Occipital lobe (tissue), 2 donors: ENCODE data around the gene CCNE1. TPM values are rescaled to one million over a fixed set of nuclear protein-coding genes. Genes with fewer than 3 reads are reported as not detected.
A peak's percentile ranks its signal among the peaks of the same experiment; 100 is the strongest.

Experiments used
- DNase-seq: peaks from one replicate; lab custom pipeline; 2025; lab: John Stamatoyannopoulos, UW
- total RNA-seq: library from RNA; depleted of rRNA; stranded (reverse); fragments of >200 nt; gene quantifications from one replicate; pipeline ENCODE4 v1.2.3, GENCODE V29; 2014

The CCNE1 gene
- total RNA-seq, 1 donor from 2014 or later = 1.1 TPM

DNA sequence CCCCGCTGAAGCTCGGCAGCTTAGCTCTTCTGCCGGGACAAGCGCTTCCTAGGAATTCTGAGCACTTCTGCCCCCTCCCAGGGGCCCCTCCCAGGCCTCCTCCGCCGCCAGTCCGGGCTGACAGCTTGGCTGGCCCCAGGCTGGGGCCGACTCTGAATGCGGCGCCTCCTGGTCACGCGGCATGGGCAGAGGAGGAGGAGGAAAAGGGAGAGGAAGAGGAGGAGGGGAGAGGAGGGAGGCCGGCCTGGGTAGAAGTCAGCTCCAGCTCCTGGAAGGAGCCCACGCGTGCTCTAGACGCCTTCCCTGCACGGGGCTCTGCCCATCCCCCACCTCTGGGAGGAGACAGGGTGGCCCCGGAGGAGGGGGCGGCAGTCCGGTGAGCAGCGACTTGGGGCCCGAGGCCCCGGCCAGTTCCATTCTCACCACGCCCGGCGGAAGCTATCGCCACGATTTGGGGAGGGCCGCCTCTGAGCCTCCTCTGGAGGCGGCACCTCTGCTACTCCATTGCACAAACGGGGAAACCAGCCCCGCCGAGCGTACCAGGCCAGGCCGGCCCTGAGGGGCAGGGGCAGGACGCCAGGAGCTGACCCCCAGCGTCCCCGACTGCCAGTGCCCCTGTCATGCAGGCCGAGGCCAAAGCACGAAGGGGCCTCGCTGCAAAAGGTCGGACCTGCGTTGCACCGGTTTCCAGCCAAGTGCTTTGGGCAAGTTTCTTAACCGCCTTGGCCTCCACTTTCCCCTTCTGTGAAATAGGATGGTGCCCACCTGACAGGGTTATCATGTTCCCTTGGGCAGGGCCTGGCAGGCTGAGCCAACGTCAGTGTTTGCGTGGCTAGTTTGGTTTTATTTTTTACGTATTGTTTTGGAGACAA, 31.6 kb downstream of the CCNE1 start:
- DNase-seq = peak; percentile 6

DNA sequence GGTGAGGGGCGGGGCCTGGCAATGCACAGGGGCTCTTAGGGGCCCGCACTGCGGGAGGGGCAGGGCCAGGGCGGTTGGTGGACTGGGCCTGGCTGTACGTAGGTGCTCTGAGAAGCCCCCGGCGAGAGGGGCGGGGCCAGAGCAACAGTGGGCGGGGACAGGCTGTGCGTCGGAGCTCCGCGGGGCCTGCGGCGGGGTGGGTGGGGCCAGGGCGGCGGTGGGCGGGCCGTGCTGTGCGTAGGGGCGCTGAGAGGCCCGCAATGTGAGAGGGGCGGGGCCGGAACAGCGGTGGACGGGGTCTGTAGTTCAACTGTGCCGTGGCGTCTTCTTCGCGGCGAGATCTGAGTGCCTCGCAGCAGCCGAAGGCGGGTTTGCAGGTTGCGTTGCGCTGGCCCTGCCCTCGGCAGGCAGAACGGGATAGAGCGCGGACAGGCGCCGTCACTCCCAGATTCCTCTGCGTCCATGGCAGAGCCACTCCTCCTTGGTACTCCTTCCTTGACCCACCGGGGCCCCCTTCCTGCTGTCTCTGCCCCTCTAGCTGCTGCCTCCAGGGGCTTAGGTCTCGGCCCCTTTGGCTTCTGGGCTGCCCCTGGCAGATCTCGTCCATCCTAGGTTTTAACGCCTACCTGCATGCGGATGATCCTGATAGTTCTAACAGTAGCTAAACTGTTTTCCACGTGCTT, 33.2 kb downstream of the CCNE1 start:
- peak; percentile 88 for DNase-seq

DNA sequence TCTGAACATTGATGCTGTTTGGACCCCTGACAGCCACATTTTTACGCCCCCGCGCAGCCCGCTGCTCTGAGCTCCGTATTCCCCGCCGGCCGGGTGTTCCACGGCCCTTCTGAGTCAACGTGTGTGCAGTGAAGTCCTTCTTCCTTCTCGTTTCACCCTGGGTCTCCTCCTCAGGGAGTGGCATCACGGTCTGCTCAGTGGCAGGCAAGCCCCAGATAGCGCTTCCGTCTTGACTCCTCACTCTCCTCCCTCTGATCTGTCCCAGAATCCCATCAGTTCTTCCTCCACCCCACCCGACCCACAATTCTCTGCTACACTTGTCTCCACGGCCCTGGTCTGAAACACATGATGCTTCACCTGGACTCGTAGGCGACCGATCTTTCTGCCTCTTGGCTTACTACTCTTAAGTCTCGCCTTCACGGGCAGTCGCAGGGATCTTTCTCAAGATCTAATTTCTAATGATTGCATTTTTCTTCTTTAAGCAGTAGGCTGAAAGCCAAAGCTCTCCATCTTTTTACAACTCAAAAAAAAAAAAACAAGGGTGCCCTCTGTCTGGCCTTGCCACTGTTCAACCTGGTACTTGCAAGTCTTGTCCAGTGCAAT, 33.9 kb downstream of the CCNE1 start:
- peak; percentile 32 for DNase-seq

DNA sequence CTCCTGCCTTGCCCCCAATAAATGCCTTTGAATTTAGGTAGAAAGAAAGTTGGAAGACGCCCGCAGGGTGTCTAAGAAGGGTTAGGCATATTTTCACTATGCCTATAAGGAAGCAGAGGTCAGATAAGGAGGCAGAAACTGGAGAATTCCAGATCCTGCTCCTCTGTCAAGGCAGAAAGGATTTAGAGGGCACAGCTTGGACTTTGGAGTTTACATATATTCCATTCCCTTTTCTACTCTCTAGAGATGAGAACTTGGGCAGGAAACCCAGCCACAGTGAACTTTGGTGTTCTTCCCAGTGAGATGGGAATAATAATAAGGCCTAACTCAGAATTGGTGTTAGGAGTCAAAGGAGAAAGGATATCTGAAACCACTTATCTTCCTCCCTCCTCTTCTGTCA, 37.4 kb downstream of the CCNE1 start:
- DNase-seq = no peak

DNA sequence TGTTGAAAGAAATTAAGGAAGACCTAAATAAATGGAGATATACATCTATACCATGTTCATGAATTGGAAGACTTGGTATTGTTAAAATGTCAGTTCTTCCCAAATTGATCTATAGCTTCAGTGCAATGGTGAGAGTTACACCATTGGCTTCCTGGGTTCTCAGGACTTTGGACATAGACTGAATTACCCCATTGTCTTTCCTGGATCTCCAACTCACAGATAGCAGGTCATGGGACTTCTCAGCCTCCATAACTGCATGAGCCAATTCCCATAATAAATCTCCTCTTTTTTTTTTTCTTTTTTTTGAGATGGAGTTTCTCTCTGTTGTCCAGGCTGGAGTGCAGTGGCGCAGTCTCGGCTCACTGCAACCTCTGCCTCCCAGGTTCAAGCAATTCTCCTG, 38.7 kb downstream of the CCNE1 start:
- DNase-seq = no peak

DNA sequence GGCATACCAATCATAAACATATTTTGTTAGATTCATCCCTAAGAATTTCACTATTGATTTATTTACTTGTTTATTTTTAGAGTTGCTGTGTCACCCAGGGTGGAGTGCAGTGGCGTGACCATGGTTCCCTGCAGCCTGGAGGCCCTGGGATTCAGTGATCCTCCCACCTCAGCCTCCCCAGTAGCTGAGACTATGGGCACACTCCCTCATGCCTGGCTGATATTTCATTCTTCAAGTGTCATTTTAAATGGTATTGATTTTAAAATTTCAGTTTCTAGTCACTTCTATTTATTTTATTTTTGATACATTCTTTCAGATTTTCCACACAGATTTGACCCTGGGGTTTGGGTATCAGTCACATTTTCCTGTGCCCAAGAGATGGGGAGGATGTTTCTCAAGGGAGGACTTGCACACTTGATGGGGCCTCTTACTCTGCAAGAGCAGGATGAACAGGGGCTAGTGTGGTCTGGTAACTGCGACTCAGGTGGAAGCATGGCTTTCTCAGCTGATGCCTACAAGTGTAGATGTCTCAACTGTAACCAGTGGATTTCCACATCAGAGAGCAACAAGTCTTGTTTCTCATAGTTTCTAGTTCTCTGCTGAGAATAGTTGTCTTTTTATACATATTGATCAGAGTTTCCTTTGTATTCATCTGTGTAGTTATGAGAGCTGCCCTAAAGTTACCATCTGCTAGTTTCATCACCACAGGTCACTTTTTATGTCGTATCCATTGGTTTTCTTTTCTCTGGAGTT, 40.2 kb downstream of the CCNE1 start:
- DNase-seq = no peak

DNA sequence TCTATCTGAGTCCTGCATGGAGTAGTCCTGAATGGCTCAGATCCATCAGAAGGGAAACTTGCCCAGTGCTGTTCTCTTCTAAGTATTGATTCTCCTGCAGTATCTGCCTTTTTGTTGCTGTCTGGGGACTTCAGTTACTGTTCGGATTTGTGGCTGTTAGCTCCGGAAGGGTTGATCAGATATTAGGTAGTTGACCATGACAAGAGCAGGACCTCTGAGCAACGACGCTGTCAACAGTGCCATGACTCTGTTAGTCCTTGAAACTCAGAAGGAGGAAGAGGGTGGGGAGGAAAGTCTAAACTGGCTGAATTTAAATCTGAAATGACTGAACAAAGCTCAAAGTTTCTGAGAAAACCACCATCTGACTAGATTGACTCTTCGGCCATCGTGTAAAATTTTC, 42.2 kb downstream of the CCNE1 start:
- DNase-seq = no peak

DNA sequence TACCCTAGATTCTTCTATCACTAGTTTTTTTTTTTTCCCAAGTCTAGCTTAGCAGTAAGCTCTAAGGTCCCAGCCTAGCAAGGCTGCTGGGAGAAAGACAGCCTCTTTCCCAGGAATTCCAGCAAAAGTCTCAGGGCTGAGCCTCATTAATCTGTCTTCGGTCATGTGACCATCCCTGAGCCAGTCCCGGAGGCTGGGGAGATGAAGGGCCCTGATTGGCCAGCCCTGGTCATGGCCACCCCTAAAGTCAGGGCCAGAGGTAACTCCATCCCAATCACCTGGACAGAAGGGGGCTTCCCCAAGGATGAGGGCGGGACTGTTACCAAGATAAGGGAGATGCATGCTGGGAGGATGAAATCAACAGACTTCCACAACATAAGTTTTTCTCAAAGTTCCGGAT, 43.3 kb downstream of the CCNE1 start:
- DNase-seq = no peak

DNA sequence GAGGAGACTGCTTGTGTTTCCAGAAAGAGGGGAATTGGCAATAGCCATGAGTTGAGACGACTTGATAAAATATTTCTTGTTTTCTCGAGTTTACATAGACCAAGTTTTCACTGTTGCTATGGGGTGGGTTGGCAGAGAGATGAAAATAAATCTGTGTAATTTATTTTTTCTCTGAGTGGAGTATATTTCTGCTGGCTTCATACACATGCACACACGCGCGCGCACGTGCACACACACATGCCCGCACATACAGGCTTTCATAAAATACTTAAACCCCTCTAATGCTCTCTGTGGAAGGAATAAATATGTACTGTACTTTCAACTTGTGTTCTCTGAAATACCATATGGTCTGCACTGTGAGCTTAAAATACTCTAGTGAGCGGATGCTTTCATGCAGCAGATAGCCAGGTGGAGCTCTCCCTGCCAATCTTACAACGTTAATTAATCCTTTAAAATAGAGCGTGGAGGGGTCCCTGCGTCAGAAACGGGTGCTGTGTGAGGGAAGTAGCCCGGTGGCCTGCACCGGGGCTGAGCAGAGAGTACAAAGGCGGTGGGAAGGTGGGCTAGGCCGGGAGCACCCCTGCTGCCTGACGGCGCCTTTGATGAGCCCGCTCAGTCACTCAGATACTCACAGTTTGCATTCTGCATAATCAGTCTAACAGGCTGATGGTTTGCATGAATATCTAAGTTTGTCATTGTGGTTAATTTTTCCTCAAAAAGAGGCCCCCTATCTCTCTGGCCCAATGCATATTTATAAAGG, 44.1 kb downstream of the CCNE1 start:
- no peak for DNase-seq

DNA sequence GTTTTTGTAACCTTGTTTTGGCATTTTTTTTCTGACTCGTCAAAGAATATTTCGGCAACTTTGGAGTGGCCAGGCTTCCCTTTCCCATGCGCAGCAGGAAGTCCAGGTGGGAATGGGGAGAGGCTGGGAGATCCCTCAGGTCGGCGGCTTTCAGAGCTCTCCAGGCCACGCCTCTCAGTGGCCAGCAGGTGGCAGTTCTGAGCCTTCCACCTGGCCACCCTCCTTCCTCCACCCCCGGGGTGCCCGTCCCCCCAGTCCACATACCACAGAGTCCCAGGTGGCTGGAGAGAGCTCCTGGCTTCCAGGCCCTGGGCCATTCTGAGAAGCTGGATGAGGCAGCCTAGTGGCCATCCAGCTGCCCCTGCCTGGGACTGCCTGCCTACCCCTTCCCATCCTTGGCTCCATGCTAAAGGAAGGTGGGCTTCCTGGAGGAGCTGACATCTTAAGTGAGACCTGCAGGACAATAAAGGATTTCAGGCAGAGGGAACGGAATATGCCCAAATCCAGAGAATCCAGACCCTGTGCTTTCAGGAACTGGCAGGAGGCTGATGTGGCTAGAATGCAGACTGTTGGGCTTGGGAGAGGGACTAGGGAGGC, 46.3 kb downstream of the CCNE1 start:
- DNase-seq = no peak

DNA sequence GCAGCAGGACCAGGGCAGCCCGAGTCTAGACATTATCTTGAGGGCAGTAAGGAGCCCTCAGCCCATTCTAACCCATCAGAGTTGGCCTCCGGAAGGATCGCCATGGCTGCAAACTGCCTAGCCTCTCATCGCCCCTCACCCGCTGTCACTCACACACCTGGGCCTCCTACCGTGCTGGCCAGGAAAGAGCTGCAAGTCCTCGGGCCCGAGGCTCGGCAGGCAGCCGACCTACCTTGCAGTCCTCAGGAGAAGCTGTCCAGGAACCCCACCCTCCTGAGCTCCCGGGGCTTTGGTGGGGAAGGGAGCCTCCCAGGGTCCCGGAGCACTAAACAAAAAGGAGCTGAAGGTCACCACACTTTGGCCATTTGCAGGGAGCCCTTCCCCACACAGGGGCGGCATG, 46.8 kb downstream of the CCNE1 start:
- no peak for DNase-seq

DNA sequence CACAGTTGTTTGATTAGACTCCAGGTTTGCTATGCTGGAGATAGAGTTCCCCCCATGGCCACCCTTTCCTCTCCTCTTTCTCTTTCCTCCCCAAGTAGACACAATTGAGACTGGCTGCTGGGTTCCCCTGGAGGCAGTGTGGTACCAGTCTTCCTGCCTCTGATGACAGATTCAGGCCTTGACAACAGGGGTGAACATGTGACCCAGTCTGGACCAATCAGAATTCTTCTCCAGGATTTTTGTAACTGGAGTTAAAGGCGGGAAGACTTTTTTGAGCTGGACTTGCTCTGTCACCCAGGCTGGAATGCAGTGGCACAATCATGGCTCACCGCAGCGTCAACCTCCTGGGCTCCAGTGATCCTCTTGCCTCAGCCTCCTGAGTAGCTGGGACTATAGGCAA, 48.7 kb downstream of the CCNE1 start:
- no peak for DNase-seq

DNA sequence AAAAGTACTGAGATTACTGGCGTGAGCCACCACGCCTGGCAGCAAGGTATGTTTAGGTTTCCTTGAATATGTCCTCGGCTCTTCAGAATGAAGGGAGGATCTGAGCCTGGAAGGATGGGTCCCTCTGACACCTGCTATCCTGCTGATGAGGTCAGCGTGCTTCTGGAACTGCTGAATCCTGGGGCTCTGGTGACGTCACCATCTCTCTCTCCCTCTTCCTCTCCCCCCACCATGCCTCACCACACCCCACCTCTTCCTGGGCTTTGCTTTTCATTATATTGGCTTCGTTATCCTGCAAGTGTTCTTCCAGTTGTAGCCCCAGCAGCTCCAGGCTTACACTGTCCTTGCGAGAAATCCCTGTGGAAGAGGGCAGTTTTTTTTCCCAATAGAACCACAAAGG, 49.8 kb downstream of the CCNE1 start:
- no peak for DNase-seq

DNA sequence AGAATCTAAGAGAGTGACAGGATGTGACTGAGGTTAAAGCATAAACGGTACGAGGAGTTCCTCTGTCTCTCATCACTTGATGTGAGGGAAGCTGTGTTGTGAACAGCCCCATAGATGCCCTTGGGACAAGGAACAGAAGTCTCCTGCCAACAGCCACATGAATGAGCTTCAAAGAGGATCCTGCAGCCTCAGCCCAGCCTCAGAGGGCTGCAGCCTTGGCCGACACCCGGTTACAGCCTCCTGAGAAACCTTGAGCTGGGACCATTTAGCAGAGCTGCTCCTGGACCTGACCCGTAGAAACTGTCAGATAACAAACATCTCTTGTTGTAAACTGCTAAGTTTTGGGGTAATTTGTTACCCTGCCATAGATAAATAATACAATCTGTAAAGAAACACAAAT, 54.2 kb downstream of the CCNE1 start:
- DNase-seq = no peak

DNA sequence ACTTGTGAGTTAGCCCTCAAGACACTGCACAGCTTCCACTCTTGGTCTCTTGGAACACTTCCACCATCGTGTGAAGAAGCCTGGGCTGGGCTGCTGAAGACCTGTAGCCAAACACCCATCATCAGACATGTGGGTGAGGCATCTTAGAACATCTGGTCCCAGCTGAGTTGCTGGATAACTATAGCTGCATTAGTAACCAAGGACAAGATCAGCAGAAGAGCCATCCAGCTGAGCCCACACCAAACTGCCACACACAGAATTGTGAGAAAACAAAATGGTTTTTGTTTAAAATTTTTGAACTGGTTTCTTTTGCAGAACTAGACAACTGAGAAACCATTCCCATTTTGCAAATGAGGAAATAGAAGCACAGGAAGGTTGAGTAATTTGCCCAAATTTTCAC, 56.2 kb downstream of the CCNE1 start:
- DNase-seq = no peak

DNA sequence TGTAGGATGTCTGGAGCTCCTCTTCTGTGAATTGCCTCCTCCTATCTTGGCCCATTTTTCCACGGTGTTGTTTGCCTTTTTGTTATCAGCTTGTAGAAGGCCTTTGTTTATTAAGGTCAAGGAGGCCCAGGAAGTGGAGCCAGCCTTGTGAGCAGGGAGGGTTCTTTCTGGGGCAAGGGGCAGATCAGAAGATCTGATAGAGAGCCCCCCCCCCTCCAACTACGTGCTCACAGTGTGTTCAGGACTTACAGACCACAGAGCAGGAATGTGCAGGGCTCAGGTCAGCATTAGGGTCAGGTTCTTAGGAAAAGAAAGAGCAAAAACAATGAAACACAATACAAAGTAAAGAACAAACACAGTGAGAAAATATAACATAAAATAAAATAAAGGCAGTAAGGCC, 59.4 kb downstream of the CCNE1 start:
- DNase-seq = no peak

DNA sequence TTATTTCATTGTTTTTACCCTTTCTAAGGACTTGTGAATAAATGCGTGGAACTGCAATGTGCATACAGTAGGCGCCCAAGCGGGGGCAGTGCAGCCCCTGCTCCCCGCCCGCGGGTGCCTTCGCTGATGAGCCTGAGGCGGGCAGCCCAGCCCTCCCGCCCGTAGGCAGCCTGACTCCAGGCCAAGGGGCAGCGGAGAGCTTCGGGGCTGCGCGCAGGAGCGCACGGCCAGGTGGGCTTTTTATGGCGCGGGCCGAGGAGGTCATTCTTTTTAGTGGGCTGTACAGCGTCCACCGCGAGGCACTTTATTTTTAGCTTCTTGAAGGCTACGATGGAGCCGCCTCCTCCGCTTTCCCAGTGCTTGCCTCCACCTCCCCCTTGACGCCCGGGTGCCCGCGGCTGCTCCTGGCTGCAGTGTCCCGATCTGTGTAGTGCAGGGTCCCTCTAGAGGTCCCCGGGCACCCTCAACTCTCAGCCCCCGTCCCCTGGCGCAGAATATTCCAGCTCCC, 60.5 kb downstream of the CCNE1 start:
- DNase-seq = no peak

DNA sequence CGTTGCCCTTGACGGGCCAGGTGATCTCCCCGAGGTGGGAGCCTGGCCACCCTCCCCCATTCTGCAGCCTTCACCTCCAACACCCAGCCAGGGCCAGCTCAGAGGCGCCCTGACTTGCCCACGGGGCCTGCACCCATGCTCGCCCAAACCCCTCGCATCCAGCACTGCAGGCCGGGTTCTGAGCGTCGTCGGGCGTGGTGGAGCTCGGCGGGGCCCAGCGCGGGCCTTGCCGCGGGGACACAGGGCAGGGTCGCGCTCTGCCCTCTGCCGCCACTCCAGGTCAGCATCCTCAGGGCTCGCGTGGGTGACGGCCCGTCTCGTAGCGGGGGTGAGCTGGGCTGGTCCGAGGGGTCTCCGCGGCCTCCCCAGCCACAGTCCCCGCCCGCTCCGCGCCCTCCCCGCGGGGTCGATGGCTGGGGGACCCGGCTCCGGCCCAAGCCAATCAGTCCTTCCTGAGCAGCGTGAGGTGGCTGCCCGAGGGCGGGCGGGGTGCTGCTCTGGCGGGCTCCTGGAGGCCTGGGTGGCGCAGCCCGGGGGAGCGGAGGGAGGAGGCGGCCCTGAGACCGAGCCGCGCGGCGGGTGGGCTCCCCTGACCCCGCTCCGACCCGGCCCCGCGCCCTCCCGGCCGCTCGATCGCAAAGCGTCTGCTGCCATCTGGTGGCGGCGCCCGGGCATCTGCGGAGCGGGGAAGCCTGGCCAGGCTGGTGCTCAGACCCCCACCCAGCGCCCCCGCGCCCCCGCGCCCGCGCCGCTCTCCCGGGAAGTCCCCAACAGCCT, 61.4 kb downstream of the CCNE1 start:
- DNase-seq = peak; percentile 13
